LNCaP clone FGC (cell line): Measurements from ENCODE around the gene FREM3.
"Not testable (repeated sequence)": the region's sequence is repeated elsewhere in the genome, so short reads cannot be mapped to it uniquely, and the experiment has no call there.

Experiments used
- DNase-seq: peaks from one replicate; pipeline ENCODE4 v3.0.0-alpha.2; 2011; ENCODE audit warnings: low read depth
- H3K4me3 ChIP-seq: 2 replicates; pipeline ENCODE4 v1.5.1; 2011; ENCODE audit warnings: mild to moderate bottlenecking, low read depth, low read length, control low read depth
- CTCF ChIP-seq: IDR thresholded peaks from 2 replicates; pipeline ENCODE4 v1.5.1; 2012; ENCODE audit warnings: mild to moderate bottlenecking; ENCODE audit not compliant: control insufficient read depth, insufficient read depth; ENCODE audit errors: extremely low read depth

FREM3 gene

DNA sequence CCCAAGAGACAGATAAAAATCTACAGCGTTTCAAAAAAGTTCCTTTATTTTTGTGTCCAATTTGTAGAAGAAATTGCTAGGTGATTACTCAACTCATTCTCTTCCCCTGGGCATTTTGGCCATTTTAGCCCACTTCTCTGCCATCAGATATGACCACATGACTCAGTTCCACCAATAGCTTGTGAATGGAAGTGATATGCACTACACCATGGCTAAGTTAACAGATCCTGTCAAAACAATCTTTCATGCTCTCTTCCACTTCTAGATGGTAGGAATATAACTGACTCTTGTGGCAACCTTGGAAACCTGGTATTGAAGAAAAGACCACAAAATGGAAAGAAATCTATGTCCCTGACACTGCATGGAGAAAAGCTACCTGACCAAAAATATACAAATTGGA lies 26.2 kb upstream of the FREM3 start:
- no peak overlapping the region for H3K4me3 ChIP-seq
- DNase-seq = no peak
- TF ChIP-seq CTCF = no peak

GRCh38 chr4:143721317-143721716 lies 20.8 kb upstream of the FREM3 start:
- DNase-seq = no peak
- no peak overlapping the region for H3K4me3 ChIP-seq
- TF ChIP-seq CTCF = no peak

GRCh38 chr4:143718748-143719147 lies 18.3 kb upstream of the FREM3 start:
- H3K4me3 ChIP-seq, DNase-seq: not testable (repeated sequence)

DNA sequence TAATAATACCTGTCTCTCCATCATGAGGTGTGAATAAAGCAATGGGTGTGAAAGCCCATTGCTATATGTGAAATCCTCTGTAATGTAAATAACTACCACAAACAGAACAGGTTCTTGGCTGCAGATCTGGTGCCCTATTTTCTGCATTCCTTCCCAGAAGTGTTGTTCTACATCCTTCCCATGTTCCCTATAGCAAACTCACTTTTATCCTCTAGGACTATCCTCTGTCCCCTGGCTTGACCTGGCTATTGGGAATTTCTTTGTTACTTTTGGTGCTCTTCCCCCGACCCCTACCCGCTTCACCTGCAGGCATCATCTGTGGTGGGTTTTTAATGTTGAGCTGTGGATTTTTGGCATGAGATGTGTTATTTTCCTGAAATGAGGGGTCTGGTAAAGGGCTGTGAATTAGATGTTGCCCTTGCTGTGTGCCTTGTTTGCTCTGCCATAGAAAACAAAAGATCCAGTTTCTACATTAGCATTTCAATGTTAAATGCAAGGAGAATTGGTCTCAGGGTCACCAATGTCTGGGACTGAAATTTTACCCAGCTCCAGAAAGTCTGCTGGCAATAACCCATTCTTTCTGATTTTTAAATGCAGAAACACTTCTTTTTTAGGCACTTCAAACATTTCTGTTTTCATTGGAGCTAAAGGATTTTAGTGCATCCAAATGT lies 13.6 kb upstream of the FREM3 start:
- TF ChIP-seq CTCF = no peak
- DNase-seq = no peak
- no peak overlapping the region for H3K4me3 ChIP-seq

GRCh38 chr4:143713553-143713952 lies 13.1 kb upstream of the FREM3 start:
- H3K4me3 ChIP-seq = no peak overlapping the region
- TF ChIP-seq CTCF = no peak
- no peak for DNase-seq

- no peak for DNase-seq
- H3K4me3 ChIP-seq = no peak overlapping the region
- no peak for TF ChIP-seq CTCF
These were observed 11.7 kb upstream of the FREM3 start for GRCh38 chr4:143712155-143712550.

GRCh38 chr4:143711543-143712154 lies 11.2 kb upstream of the FREM3 start:
- DNase-seq = no peak
- TF ChIP-seq CTCF = no peak
- H3K4me3 ChIP-seq = no peak overlapping the region
